HG02623 (cell line): ENCODE measurements around the gene SLC8A3.

Experiments
- ATAC-seq: cut with Tn5 transposase; IDR thresholded peaks from one replicate; pipeline ENCODE4 v1.9.1; 2021; ENCODE audit warnings: moderate library complexity; ENCODE audit not compliant: unreplicated experiment

Gene SLC8A3

DNA sequence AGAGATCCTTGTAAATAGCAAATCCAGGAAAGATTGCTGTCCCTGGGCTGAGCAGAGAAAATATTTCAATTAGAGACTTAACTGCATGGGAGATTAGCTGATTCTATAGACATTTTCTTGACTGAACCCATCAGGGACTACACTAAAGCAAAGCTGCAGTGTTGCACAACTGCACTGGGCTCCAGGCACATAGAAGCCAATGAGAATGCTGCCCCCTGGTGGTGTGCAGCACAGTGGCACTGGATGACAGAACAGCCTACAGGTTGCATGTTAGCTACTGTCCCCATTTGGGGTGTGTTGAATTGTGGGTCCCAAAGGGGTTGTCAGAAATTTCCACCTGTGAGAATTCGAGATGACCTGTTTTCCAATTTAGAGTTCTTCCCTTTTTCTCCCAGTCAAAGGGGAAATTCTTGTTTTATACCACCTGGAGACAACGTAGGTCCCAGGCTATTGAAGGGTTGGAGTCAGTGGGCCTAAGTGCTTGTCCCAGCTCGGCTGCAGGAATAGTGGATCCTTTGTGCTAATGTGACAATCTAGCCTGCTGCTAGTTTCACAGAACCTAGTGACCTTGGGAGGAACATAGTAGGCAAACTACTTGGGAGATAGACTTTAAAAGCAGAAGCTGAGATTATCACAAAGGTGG lies 114.7 kb downstream of the SLC8A3 start:
- no peak for ATAC-seq

DNA sequence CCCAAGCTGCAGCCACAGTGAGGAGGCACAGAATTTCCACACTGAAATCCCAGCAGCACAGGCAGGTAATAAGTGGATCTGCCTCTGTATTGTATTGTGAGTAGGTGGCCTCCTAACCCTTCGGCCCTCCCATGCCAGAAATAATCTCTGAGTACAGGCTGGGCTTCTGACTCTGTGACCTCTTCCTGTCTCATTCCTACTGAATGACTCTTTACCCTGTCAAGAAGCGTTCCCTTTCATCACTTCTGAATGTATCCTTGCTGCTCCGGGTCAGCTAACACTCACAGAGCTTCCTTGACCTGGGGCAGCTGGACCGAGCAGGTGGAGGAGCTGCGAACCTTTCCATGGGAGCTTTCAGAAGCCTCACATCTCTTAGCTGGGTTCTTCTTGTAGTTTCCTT lies 119.6 kb downstream of the SLC8A3 start:
- no peak for ATAC-seq

DNA sequence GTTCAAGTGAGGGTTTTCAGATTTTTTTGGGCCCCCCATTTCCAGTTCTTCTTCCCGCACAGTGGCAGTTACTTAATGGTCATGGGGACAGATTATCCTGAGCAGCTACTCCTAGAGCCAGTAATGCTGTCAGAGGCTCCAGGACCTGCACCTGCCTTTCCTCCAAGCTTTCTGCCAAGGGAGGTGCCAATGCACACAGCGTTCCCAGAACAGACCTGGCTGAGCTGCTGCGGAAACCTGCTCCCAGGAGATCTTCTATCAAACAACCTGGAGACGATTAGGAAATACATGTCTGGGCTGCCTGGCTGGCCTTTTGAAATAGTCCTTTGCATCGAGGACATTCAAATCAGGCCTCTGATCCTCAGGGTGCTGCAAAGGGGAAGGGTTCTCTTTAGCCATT lies 120.9 kb downstream of the SLC8A3 start:
- ATAC-seq, result no peak

- ATAC-seq, result no peak
Measured at GRCh38 chr14:70064136-70064865, 124.5 kb downstream of the SLC8A3 start.

DNA sequence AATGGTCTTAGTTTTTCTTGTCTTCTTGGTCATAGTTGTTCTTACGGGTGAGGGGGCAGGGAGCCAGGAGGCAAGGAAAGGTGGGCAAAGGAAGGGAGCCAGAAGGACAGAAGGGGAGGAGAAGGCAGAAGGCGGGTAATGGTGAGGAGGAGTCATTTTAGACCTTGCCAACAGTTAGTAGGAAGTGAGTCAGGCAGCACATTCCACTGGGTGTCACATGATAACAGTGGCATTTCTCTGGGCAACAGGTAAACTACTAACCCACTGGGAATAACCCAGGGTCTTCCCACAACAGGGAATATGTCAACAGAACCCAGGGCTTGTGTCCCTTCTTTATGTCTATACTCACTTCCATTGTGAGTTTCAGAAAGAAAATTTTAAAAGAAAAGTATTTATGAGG lies 127.6 kb downstream of the SLC8A3 start:
- no peak for ATAC-seq

GRCh38 chr14:70059545-70059944 lies 129.2 kb downstream of the SLC8A3 start:
- no peak for ATAC-seq

- no peak for ATAC-seq
Measured at GRCh38 chr14:70057519-70058136, 131.1 kb downstream of the SLC8A3 start.

- no peak for ATAC-seq
Measured at GRCh38 chr14:70052990-70053389, 135.8 kb downstream of the SLC8A3 start.

GRCh38 chr14:70050136-70050535 lies 138.6 kb downstream of the SLC8A3 start:
- ATAC-seq, result no peak

- ATAC-seq, result no peak
Measured at GRCh38 chr14:70049605-70050004, 139.1 kb downstream of the SLC8A3 start.

DNA sequence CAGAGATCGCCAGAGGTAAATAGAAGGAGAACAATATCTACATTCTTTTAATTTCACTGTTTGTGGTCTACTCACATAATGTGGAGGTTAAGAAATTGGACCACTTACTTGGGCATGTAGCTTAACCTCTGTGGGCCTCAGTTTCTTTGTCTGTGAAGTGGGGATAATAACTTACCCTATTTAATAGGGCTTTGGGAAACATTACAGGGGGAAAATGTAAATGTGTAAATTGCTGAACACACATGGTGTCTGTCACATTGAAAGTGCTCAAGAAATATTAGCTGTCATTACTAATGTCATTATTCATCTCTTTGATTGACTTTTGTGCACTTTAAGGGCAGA lies 140.5 kb downstream of the SLC8A3 start:
- no peak for ATAC-seq

DNA sequence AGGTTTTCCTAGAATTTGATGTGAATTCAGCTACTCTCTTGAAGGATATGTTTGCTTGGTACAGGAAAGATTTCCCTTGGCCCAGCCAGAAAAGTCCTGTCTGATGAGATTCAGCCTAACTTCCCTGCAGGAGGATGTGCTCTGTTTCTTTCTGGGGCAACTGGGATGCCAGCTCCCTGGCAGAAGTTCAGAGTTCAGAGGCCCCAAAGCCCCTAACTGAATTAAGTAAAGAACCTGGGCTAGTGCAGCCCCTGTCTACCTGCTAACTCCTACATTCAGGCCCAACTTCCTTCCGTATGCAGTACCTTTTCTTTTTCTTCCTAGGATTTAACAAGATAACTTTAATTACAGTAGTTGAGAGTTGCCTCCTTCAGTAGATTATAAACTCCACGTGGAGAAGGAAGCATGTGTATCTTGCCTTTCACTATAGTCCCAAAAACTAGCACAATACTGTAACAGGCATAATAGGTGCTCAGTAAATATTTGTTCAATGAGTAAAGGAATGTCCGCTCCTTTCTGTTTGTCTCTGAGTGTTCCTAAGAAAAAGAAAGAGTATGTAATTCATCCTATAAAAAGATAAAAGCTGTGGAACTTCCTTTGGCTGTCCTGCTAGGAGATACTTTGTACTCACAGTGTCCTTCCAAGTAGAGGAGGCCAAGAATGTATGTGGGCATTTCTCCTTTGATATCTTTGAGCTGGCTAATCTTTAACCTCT lies 141.0 kb downstream of the SLC8A3 start:
- ATAC-seq, result no peak

- no peak for ATAC-seq
Measured at GRCh38 chr14:70045844-70046535, 142.8 kb downstream of the SLC8A3 start.

GRCh38 chr14:70045310-70045709 lies 143.4 kb downstream of the SLC8A3 start:
- no peak for ATAC-seq

DNA sequence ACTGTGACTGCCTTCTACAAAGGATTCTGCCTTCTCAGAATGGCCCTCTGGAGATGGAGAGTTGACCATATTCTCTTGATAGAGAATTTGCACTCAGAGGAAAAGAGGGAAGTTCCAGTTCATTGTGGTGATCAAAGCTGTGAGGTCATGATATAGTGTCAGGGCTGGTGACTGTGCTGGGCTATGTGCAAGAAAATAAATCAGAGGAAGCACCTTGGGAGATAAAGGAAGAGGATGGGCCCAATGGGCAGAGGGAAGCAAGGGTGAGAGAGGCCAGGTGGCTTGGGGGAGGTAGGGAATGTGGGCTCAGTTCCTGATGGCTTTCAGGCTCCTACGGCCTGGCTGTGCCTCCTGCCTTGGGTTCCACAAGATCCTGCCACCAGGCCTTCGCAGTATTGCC lies 145.8 kb downstream of the SLC8A3 start:
- ATAC-seq, result no peak

GRCh38 chr14:70036665-70037064 lies 152.1 kb downstream of the SLC8A3 start:
- ATAC-seq, result no peak

DNA sequence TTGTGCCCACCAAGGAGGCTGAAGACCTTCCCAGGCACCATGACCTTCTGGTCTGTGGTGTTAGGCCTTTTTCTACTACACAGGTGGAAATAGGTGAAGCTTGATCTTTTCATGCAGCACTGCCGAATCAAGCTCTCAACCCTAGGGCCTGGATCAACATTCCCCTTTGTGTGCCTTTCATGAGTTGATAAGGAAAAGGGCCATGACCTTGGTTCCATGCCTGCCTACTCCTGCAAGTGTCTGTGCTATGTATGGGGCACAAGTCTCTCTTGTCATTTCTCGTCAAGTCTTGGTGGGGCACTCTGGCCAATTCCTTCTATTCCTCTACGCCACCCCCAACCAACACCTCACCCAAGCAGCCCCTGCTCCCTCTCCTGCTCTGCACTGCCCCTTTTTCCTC lies 154.5 kb downstream of the SLC8A3 start:
- ATAC-seq, result no peak

DNA sequence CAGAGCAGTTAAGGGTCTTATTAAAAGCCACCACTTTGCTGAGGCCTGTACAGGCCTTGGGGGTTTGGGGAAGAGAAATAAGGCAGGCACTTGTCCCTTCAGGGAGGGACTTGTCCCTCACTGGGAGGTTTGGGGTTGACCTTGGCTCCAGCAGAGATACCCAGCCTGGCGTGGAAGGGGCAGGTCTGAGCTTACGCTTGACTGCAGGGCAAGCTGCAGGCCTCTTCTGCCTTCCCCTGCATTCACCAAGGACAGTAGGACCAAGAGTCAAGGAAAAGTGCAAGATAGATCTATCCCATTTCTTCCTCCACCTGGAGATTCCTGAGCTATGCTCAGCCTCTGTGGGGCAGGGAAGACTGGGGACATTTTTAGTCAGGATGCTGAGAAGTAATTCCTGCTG lies 155.2 kb downstream of the SLC8A3 start:
- ATAC-seq, result no peak

GRCh38 chr14:70033116-70033515 lies 155.6 kb downstream of the SLC8A3 start:
- ATAC-seq, result no peak

DNA sequence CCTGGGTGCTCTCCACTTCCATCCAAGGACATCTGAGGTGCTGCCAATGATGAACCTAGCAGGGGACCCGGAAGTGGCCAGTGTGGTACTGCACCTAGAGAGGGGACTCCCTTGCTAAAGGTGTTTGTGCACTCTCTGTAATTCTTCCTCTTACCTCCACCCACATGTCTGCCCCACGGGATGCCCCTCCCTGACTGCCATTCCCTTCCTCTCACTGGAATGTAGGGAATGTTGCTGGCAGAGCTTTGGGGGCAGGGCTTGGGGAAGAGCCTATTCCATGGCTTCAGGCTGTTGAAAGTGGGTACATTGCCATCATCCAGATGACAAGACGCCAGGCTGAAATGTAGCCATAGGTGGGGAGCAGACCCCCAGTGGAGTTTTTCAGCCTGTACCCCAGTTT lies 156.3 kb downstream of the SLC8A3 start:
- ATAC-seq, result no peak

GRCh38 chr14:70032016-70032415 lies 156.7 kb downstream of the SLC8A3 start:
- no peak for ATAC-seq
